ENCODE data around the gene RBMS3.

Gene RBMS3

GRCh38 chr3:29721789-29722188 is 440.9 kb downstream of the RBMS3 start:
- DNase-seq (ENCODE audit: low read depth in 2 of 2): no peak

GRCh38 chr3:29731050-29731449 is 450.2 kb downstream of the RBMS3 start:
- no peak for DNase-seq (ENCODE audit: low read depth in 2 of 2)

GRCh38 chr3:29741231-29741630 is 460.4 kb downstream of the RBMS3 start:
- DNase-seq (ENCODE audit: low read depth in 2 of 2): no peak

GRCh38 chr3:29745232-29745870 is 464.5 kb downstream of the RBMS3 start:
- no peak for DNase-seq (ENCODE audit: low read depth in 2 of 2)

- DNase-seq (ENCODE audit: low read depth in 2 of 2): no peak
Measured at GRCh38 chr3:29746163-29746760, 465.4 kb downstream of the RBMS3 start.

DNA sequence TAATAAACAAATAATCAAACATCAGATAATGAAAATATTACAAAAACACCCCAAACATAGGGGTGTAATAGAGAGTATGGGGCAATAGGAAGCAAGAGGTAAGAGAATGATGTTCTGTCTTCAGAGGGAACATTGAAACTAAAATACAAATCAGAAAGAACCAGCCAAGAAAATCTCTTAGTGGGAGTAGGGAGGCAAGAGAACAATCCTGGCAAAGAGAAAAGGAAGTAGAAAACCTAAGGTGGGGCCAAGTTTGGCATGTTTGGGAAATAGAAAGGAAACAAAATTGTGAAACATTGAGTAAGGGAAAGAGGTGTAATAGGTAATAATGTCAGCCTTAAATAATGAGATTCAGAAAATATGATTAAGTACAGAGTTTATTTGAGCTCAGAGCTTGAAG is 467.1 kb downstream of the RBMS3 start:
- no peak for DNase-seq (ENCODE audit: low read depth in 2 of 2)

DNA sequence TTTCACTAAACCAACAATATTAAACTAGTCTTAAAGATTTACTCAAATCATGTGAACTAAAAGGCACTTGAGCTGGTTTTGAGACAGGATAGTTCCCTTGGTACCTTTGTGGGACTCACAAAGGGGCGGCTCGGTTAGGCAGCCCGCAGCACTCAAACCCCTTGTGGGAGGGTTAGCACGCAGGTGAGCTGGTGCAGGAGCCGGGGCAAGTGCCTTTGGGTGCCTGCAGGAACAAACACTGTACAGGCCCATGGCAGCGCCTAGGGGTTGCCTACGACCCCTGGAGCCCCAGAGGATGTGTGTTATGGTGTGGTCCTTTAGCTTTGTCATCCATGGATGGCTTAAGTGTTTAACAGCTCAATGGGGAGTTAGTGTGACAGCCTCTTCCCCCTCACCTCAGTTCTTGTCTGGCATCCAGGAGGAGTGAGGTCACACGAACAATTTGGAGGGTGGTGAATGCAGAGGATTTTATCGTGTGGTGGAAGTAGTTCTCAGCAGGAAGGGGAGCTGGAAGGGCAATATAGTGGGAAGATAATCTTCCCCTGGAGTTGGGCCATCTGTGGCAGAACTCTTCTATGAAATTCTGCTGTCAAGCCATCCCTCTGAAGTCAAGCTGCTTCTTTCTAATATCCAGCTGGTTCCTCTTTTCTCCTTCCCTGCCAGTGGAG is 470.9 kb downstream of the RBMS3 start:
- no peak for DNase-seq (ENCODE audit: low read depth in 2 of 2)

DNA sequence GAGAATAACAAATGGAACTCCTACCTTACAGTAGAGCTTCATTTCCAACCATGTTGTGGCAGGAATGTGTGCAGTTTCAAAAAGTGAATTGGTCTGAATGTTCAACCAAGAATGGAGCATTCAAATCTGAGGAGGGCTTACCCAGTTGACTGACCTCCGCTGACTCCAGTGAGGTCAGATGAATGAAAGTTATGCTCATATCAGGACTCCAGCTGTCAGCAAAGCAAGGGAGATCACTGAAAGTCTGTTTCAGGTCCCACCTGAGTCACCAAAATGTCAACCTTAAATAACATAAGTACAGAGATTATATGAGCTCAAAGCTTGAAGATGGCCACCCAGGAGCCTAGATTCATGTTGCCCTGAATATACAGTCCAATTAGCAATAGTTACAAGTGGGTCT is 473.5 kb downstream of the RBMS3 start:
- DNase-seq (ENCODE audit: low read depth in 2 of 2): no peak

DNA sequence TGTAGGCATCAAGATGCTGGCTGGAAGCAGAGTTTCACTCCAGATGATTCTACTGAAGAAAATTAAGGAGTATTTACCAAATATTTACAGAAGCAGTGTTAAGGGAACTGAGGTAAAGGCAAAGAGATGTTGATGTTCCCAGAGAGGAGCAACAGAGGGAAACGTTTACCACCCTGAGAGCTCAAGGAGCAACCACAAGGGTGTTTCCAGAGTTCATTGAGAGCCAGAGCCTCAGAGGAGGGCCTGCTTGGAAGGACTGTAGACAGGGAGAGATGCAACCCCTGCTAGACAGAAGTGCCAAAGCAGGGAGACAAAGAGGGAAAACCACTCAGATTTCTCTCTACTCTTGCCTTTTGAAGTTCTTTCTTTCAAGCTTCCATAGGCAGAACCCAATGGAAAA is 474.5 kb downstream of the RBMS3 start:
- DNase-seq (ENCODE audit: low read depth in 2 of 2): no peak

DNA sequence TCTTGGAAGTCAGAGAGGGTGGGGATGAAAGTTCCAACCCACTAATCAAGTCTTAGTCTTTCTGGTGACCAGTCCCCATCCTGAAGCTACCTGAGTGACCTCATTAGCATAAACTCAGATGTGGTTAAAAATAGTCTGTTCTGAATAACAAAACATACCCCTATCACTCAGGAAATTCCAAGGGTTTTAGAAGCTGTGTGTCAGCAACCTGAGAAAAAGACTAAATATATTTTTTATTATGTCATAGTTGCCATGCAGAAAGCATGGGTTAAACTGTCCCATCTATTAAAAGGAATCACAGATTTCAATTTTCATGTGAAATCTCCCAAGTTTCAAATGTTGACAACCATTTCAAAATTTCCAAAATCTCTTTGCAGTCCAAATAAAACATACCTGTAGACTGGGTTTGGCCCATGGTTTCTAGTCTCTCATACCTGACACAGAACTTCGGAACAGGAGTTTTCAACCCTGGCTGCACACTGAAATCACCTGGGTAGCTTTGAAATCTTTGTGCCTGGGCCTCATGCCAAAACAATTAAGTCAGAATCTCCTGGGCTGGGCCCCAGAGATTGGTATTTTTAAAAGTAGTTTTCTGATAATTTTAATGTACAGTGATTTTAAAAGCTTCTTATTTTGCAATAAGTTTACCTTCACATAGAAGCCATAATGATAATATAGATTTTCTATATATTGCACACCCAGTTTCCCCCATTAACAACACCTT is 476.3 kb downstream of the RBMS3 start:
- DNase-seq (ENCODE audit: low read depth in 2 of 2): no peak

GRCh38 chr3:29758108-29758433 is 477.2 kb downstream of the RBMS3 start:
- DNase-seq (ENCODE audit: low read depth in 2 of 2): no peak

GRCh38 chr3:29758434-29759322 is 477.8 kb downstream of the RBMS3 start:
- DNase-seq (ENCODE audit: low read depth in 2 of 2): peak; percentile 88

DNA sequence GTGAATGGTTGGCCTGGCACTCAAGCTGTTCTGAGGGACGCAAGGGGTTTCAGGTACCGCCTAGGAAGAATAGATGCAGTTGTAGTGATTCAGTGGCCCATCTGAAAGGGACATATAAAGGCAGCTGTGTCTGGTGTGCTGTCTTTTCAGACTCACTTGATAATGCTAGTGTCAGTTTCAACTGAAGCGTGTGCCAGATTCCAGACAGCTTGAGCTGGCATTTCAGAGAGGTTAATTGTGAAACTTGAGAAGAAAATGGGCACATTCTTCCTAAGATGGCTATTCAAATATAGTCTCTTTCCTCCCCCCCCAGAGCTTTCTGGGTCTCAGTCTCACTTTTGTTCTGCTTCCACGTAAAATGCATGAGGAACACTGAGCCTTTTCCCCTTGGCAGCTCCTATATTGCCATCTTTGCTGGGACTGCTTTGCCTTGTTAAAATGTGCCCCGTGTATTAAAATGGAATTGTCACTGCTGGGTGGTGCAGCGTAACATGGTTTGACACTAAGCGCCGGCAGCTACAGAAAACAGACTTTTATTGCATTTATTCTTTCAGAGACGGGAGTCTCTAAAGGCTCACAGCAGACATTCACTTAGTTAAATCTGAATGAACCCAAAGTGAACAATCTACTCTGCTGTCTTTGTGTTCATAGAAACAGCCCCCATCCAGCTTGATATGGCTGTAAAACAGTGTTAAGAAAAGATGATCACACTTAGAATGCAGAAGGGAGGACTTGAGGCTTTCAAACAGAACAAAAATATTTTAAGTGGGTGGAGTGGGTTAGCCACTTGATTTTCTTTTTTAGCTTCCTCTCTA is 478.7 kb downstream of the RBMS3 start:
- no peak for DNase-seq (ENCODE audit: low read depth in 2 of 2)

- DNase-seq (ENCODE audit: low read depth in 2 of 2): no peak
Measured at GRCh38 chr3:29760226-29760685, 479.4 kb downstream of the RBMS3 start.

GRCh38 chr3:29761517-29761916 is 480.6 kb downstream of the RBMS3 start:
- no peak for DNase-seq (ENCODE audit: low read depth in 2 of 2)

DNA sequence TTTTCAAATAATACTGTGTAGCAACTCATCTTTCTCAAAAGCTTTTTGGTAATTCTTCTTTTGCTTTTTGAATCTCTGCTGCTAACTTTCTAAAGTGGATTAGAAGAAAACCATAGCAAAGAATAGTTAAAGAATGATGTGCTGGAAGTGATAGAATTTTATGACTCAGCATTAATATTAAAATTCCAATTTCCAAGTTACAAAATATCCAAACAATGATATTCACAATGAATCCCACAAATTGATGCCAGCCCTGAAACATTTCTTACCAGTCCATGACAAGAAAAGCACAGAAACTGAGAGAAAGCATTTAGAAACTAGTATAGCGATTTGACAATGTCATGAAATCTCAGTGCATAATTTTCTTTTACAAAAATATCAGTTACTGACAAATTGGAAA is 482.2 kb downstream of the RBMS3 start:
- DNase-seq (ENCODE audit: low read depth in 2 of 2): no peak

GRCh38 chr3:29764041-29764440 is 483.2 kb downstream of the RBMS3 start:
- peak; percentile 93 to 94 for DNase-seq (ENCODE audit: low read depth in 2 of 2)

DNA sequence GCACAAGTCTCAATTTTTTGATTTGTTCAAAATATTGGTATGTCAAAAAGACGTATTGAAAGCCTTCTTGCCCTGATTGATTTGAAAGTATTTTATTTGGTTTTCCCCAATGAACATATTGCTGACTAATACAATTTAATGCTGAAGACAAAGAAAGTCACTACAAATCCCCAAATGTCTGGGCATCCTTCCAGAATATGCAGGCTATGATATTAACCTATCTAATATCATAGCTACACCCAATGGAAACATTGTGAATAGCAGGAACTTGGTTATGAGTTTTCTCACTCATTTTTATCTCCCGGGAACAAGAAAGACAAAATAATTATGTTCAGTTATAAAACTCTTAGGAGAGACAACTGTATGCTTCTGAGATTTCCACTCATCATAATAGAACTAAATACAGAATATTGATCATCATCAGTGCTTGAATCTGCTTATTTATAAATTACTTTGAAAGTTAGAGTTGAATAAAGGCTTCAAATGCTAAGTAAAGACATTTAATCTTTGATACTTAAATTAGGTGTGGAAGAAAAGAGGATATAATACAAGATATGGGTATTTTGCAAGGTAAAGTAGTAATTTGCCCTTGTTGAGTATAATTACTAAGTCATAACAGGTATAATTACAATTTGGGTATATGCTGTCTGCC is 483.9 kb downstream of the RBMS3 start:
- DNase-seq (ENCODE audit: low read depth in 2 of 2): peak; percentile 89 to 91

- no peak for DNase-seq (ENCODE audit: low read depth in 2 of 2)
Measured at GRCh38 chr3:29771602-29772001, 490.7 kb downstream of the RBMS3 start.

GRCh38 chr3:29772436-29772835 is 491.6 kb downstream of the RBMS3 start:
- no peak for DNase-seq (ENCODE audit: low read depth in 2 of 2)
